Activated CD4-positive, alpha-beta T cell treated with anti-CD3 and anti-CD28 coated beads, Interleukin-2, amount 10 ng/mL, durations not matched to agents 7 days and 5 days (primary cell): ENCODE measurements around the gene WBP1L. TPM values are rescaled to one million over a fixed set of nuclear protein-coding genes. Genes with fewer than 3 reads are reported as not detected.

Source experiments
- CTCF ChIA-PET: fragments of 350-600 bp; sonication (Branson Sonifier 250); formaldehyde crosslinking; loops from one replicate; lab custom pipeline; 2021; ENCODE audit warnings: antibody characterized with exemption; lab: Charles Lee
- POLR2A ChIA-PET: fragments of 350-600 bp; sonication (Branson Sonifier 250); formaldehyde crosslinking; loops from one replicate; lab custom pipeline; 2021; ENCODE audit warnings: antibody characterized with exemption; lab: Charles Lee
- DNase-seq: peaks from one replicate; pipeline ENCODE4 v3.0.0-alpha.2; 2020
- H3K27ac Mint-ChIP-seq: one replicate; pipeline ENCODE4 v1.8.0; 2021; ENCODE audit warnings: mild to moderate bottlenecking, moderate library complexity, mixed read lengths
- H3K27me3 Mint-ChIP-seq: one replicate; pipeline ENCODE4 v1.8.0; 2021; ENCODE audit warnings: mixed read lengths
- H3K36me3 Mint-ChIP-seq: one replicate; pipeline ENCODE4 v1.8.0; 2021; ENCODE audit warnings: low read depth, mixed read lengths
- H3K4me1 Mint-ChIP-seq: one replicate; pipeline ENCODE4 v1.8.0; 2021; ENCODE audit warnings: mixed read lengths
- H3K4me3 Mint-ChIP-seq: one replicate; pipeline ENCODE4 v1.8.0; 2021; ENCODE audit warnings: mild to moderate bottlenecking, moderate library complexity, mixed read lengths
- H3K9me3 Mint-ChIP-seq: one replicate; pipeline ENCODE4 v1.8.0; 2021; ENCODE audit warnings: mixed read lengths
- total RNA-seq, 2 experiments: library from RNA; stranded (reverse); gene quantifications; one replicate each; pipeline ENCODE4 v1.2.3, GENCODE V29; 2021

Gene WBP1L
- total RNA-seq, 2 experiments from 2014 or later, result 30.2 to 31.4 TPM

DNA sequence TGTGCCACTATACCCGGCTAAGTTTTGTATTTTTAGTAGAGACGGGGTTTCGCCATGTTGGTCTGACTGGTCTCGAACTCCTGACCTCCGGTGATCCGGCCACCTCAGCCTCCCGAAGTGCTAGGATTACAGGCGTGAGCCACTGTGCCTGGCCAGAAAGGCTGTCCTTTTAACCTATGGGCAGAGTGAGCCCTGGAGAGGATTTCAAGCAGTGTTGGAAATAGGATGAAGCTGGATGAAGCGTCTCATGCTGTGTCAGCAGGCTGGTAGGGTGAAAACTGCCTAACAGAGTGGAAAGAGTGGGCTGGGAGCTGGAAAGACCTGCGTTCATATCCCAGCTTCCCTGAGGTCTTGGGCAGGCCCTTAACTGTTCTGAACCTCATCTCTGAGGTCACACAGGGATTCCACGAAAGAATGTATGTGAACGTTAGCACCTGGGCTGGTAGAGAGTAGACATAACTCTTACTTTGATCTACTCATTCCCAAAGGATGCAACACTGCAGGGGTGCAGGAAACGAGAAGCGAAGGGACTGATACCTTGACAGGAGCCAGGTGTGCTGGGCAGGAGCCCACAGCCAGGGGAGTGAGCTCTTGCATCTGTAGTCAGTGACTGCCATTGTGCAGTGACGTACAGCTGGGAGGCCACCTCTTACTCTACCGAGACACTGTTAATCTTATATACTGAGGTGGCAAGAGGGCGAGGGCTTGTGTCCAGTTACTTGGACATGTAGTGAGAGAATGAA lies 34.1 kb downstream of the WBP1L start:
- POLR2A ChIA-PET, result interaction anchor here (0.7 kb wide), 1 partner anchor 8 kb away, joined by 3 read pairs; no protein-coding TSS in a partner anchor
- Mint-ChIP-seq H3K4me1 (peaks cover 57% of the 10 kb centered on the region), H3K4me3 (no peak overlapping the region), H3K27ac (peak overlapping the region; percentile 22), H3K27me3 (no peaks in the 10 kb centered on the region), H3K9me3 (no peaks in the 10 kb centered on the region), H3K36me3 (peaks cover 19% of the 10 kb centered on the region)
- CTCF ChIA-PET, result interaction anchor here (0.6 to 1.5 kb wide), 6 partner anchors 8 to 79 kb away, joined by 3 to 6 read pairs (median 3); no protein-coding TSS in a partner anchor
- no peak for DNase-seq

DNA sequence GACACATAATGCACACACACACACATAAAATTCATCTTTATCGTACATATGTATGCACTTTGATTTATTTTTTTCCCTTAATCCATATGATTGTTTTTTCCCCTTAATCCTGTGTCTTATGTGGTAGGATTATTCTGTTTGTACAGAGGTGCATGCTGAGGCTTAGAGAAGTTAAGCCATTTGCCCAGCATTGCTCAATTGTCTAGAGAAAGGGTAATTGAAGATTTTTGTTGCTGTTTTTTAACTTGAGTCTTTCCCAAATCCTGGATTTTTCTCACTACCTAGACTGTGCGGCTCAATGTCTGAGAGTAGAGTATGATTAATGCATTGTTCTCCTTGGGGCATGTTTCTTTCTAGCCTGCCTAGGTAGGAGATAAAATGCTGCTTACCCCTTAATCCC lies 35.0 kb downstream of the WBP1L start:
- POLR2A ChIA-PET, result interaction anchor here (0.7 kb wide), 1 partner anchor 9 kb away, joined by 3 read pairs; no protein-coding TSS in a partner anchor
- CTCF ChIA-PET, result interaction anchor here (0.6 to 1.5 kb wide), 5 partner anchors 9 to 24 kb away, joined by 3 read pairs; no protein-coding TSS in a partner anchor

DNA sequence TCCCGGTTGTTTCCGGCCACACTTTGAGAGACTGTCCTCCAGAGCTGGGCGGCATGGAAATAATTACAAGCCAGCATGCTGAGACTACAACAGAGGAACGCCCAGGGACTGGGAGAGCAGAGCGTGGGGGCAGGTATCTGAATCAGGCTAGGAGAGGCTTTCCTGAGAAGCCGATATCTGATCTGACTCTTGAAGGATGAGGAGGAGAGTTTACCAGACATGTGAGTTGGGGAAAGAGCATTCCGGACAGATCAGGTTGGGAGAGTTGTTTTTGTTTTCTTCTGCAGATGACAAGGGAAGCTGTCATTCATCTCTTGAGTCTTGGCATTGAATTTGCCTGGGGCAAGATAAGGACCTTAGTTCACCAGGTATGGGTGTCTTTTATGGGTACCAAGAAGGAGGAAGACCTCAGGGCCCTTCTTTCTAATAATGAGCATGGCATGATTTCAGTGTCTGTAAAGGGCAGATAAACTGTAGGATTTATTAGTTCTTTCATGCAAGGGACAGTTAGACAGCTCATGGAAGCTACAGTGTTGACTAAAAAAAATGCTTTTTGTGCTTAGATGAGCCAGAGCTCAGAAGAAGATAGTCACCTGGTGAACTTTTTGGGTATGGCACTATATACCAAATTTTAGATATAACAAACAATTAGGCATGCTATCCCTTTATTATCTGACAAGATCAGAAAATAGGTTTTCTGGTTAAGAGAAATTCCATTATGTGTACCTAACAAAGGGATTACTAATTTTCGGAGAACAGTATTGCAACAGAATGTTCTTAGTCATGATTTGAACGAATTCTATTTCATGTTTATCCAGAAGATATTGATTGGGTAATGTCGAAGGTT lies 36.2 kb downstream of the WBP1L start:
- DNase-seq, result no peak
- ChIA-PET CTCF (interaction anchor here (0.6 to 1.5 kb wide), 3 partner anchors 9 to 25 kb away, joined by 3 read pairs; no protein-coding TSS in a partner anchor), POLR2A (no interaction called here)
- H3K27me3 Mint-ChIP-seq, result no peaks in the 10 kb centered on the region
- no peak overlapping the region for H3K4me3 Mint-ChIP-seq
- no peaks in the 10 kb centered on the region for H3K9me3 Mint-ChIP-seq
- H3K4me1 Mint-ChIP-seq, result peaks cover 41% of the 10 kb centered on the region
- peaks cover 19% of the 10 kb centered on the region for H3K36me3 Mint-ChIP-seq
- H3K27ac Mint-ChIP-seq, result no peak overlapping the region

More for the DNA sequence above, 35.0 kb downstream of the WBP1L start:
- Mint-ChIP-seq H3K27me3 (no peaks in the 10 kb centered on the region), H3K4me1 (peaks cover 50% of the 10 kb centered on the region), H3K9me3 (no peaks in the 10 kb centered on the region), H3K4me3 (no peak overlapping the region), H3K27ac (no peak overlapping the region), H3K36me3 (peaks cover 19% of the 10 kb centered on the region)
- no peak for DNase-seq

DNA sequence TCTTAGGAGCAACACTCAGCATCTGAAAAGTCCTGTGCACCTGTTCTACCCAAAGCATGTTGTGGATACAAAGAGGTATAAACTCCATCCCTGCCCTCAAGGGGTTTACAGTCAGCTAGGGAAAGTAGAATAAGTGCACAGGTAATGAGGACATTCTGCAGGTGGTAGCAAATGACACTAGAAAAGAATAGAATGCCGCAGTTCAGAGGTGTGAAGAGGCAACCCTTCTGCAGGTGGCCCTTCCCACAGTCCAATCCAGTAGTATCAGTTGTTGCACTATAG lies 36.7 kb downstream of the WBP1L start:
- Mint-ChIP-seq H3K27me3 (no peaks in the 10 kb centered on the region), H3K9me3 (no peaks in the 10 kb centered on the region), H3K36me3 (peaks cover 18% of the 10 kb centered on the region), H3K4me3 (no peak overlapping the region), H3K4me1 (peaks cover 36% of the 10 kb centered on the region), H3K27ac (no peak overlapping the region)
- ChIA-PET POLR2A (no interaction called here), CTCF (interaction anchor here (0.6 kb wide), 1 partner anchor 8 kb away, joined by 3 read pairs; no protein-coding TSS in a partner anchor)
- DNase-seq, result no peak

DNA sequence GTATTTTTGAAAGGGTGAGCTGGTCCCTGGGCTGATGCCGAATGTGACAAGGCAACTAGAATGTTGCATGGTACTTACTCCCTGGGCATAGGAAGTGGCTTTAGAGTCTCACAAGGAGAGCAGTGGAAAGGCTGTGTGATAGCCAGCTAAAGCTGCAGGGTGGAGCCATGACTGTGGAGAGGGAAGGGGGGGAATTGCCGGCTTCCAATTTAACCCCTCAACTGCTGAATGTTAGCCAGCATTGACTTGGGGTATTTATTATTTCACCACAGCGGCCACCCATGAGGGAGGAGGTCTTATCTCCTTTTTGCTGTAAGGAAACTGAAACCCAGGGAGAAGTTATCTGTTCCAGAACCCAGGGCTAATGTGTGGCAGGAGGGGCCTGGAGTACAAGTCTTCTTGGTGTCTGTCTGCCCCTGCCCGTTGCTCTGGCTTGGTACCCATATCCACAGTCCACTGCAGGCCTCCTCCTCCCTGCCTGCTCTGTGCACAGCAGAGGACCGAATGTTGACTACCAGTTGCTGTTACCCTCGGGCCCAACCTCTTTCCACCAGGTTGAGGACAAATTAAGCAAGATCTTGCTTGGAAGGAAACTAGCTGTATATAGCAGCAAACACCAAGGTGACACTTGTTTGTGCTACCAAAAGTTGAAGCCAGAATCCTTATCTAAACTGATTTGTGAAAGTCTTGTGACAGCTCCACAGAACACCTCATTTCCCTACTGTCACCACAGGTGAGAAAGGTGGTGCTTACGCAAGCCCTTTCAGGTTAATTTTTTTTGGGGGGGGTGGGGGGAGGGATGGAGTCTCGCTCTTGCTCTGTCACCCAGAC lies 37.6 kb downstream of the WBP1L start:
- Mint-ChIP-seq H3K36me3 (peaks cover 17% of the 10 kb centered on the region), H3K4me3 (no peak overlapping the region), H3K27ac (no peak overlapping the region), H3K4me1 (peaks cover 27% of the 10 kb centered on the region), H3K27me3 (no peaks in the 10 kb centered on the region), H3K9me3 (no peaks in the 10 kb centered on the region)
- DNase-seq, result no peak
- CTCF ChIA-PET, result interaction anchor here (0.6 kb wide), 1 partner anchor 332 kb away, joined by 3 read pairs; no protein-coding TSS in a partner anchor
- POLR2A ChIA-PET, result no interaction called here

DNA sequence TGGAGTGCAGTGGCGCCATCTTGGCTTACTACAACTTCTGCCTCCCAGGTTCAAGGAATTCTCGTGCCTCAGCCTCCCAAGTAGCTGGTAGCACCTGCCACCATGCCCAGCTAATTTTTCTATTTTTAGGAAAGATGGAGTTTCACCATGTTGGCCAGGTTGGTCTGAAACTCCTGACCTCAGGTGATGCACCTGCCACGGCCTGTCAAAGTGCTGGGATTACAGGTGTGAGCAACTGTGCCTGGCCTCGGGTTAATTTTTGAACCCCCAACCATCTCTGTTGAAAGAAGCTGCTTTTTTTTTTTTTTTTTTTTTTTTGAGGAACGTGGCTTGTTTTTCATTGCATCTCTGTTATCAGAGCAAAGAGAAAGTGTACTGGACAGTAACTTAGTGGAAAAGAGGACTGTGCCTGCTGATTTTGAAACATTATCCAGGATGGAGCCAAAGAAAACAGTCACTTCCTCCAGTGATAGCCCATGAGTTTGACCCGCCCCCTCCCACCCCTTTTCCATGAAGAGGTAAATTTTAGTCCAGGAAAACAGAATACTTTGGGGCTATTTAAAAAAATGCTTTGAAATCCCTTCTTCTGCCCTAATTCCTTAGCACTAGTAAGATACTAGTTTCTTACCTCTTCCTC lies 38.3 kb downstream of the WBP1L start:
- ChIA-PET CTCF (interaction anchor here (0.6 kb wide), 1 partner anchor 331 kb away, joined by 3 read pairs; no protein-coding TSS in a partner anchor), POLR2A (no interaction called here)

DNA sequence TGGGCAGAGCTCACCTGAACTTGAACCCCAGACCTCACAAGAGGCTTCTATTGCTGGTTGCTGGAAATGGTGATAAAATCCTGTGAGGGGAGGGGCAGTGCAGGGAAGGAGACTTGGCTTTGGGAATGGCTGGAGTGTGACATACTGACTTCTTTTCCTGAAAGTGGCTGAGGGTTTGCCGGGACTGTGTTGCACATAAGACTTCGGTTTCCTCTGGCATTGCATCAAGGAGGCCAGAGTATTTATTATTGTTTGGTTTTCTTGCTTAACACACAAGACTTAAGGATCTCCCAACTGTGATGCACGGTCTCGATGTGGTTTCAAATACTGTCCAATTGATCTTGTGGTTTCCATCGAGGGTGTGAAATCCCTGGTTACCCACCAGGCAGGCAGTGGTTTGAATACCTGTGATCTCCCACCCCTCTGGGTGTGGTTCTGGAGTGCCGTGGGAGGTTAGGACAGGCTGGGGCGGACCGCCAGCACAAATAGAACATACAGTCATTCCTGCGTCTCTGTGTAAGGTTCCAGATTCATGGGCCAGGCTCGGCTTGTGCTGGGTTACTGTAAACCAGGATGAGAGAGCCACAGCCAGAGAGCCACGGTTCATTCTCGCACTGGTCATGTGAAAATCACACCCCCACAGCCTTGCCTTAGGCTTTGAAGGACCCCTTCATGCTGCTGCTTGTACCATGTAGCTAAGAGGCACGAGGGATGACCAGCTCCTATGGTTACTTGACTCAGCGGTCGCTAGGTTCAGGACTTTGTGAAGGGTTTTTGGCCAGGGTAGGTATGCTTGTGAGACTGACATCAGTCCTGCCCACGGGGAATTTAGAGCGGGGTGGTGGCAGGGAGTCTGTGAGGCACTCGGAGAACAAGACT lies 39.2 kb downstream of the WBP1L start:
- Mint-ChIP-seq H3K27ac (no peak overlapping the region), H3K9me3 (no peaks in the 10 kb centered on the region), H3K4me1 (peaks cover 18% of the 10 kb centered on the region), H3K36me3 (peaks cover 17% of the 10 kb centered on the region), H3K4me3 (no peak overlapping the region), H3K27me3 (no peaks in the 10 kb centered on the region)
- CTCF ChIA-PET, result no interaction called here
- POLR2A ChIA-PET, result no interaction called here
- no peak for DNase-seq

More for the DNA sequence above, 38.3 kb downstream of the WBP1L start:
- H3K27ac Mint-ChIP-seq, result no peak overlapping the region
- peaks cover 20% of the 10 kb centered on the region for H3K4me1 Mint-ChIP-seq
- H3K4me3 Mint-ChIP-seq, result no peak overlapping the region
- no peaks in the 10 kb centered on the region for H3K9me3 Mint-ChIP-seq
- no peak for DNase-seq
- no peaks in the 10 kb centered on the region for H3K27me3 Mint-ChIP-seq
- peaks cover 17% of the 10 kb centered on the region for H3K36me3 Mint-ChIP-seq

DNA sequence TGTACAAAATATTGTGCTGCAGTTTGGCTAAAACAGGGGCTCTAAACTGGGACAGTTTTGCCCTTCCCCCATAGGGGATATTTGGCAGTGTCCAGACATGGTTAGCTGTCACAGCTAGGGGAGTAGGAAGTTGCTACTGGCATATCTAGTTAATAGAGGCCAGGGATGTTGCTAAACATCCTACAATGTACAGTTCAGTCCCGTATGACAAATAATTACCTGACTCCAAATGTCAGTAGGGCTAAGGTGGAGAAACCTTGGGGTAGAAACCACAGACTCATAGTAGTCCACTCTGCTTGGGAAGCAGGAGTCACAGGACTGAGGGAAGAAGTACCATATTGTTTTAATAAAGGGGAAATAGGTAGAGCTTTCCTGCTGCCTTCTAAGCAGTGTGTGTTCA lies 39.8 kb downstream of the WBP1L start:
- H3K36me3 Mint-ChIP-seq, result peaks cover 17% of the 10 kb centered on the region
- H3K4me1 Mint-ChIP-seq, result peaks cover 18% of the 10 kb centered on the region
- ChIA-PET CTCF (no interaction called here), POLR2A (no interaction called here)
- H3K27me3 Mint-ChIP-seq, result no peaks in the 10 kb centered on the region
- DNase-seq, result no peak
- no peaks in the 10 kb centered on the region for H3K9me3 Mint-ChIP-seq
- H3K27ac Mint-ChIP-seq, result no peak overlapping the region
- H3K4me3 Mint-ChIP-seq, result no peak overlapping the region

DNA sequence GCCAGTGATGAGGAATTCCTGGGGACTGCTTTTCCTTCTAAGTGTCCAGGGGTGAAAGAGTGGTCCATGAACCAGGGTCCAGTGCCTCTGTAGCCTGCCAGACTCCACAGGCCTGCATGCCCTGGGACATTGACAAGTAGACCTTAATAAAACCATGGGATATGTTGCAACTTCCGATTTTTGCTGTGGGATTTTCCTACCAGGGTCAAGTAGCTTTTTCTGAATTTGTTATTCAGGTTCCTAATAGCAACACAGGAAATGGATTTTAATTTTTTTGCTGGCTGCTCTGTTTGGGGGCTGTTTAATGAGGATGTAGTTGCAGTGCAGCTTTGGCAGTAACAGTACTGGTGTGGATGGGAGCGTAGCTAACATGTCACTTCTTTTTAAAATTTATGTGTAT lies 42.1 kb downstream of the WBP1L start:
- Mint-ChIP-seq H3K36me3 (peaks cover 14% of the 10 kb centered on the region), H3K4me1 (peaks cover 13% of the 10 kb centered on the region), H3K27ac (no peak overlapping the region), H3K4me3 (no peak overlapping the region), H3K9me3 (peaks cover 4% of the 10 kb centered on the region), H3K27me3 (no peaks in the 10 kb centered on the region)
- CTCF ChIA-PET, result no interaction called here
- no peak for DNase-seq
- POLR2A ChIA-PET, result no interaction called here

DNA sequence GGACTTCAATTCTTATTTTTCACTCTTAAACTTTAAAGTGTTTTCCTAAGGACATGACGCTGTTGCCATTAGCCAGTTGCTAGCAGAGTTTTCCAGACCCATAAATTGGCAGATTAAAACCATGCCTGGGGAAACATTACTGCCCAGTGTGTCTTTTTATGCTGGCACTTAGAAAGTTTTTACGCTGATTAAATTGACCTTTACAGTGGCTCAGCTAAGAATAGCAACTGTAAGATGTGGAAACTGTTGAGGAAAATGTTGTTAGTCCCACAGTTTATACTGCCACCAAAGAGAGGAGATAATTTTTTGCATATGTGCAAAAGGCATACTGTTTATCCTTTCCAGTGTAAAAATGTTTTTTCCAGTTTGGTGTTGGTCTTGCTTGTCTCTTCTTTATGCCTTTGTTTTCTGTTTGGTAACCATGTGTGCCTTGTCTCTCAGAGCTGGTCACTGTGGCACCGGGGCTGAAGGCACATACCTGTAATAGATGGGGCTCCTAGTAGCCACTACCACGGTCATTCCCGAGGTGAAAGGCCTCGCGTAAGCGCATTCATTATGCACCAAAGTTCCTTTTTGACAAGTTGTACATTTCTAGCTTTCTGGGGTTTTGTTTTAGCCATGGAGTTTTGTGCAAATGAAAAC lies 48.1 kb downstream of the WBP1L start:
- Mint-ChIP-seq H3K4me3 (no peak overlapping the region), H3K4me1 (peaks cover 23% of the 10 kb centered on the region), H3K27me3 (no peaks in the 10 kb centered on the region), H3K9me3 (peaks cover 4% of the 10 kb centered on the region), H3K27ac (no peak overlapping the region), H3K36me3 (peaks cover 10% of the 10 kb centered on the region)
- DNase-seq, result no peak
- CTCF ChIA-PET, result no interaction called here
- POLR2A ChIA-PET, result no interaction called here
